ENCODE measurements around the gene TSEN15. TPM values are rescaled to one million over a fixed set of nuclear protein-coding genes. Genes with fewer than 3 reads are reported as not detected.

TSEN15 gene
- total RNA-seq, 1 donor from 2014 or later, result 27.2 TPM

DNA sequence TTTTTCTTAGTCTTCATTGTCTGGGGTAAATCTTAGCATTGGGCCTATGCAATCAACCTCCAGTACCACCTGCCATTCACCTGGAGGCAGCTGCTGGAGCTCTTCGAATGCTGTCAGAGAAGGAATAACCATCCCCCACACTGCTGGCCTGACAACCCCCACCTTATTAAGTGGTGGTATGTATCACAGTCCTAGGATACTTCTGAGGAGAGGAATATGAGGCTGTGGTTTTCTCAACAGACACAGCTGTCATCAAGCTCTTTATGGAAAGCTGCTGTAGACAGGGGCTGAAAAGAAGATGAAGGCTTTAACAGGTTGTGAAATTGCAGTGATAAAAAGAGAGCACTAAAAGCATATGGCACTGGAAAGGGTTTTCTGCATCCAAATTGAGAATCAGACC lies 61.7 kb downstream of the TSEN15 start:
- Histone ChIP-seq H3K27ac (no peak overlapping the region), H3K4me3 (no peak overlapping the region), H3K36me3 (no peaks in the 10 kb centered on the region), H3K9me3 (no peaks in the 10 kb centered on the region), H3K4me1 (no peaks in the 10 kb centered on the region), H3K27me3 (no peaks in the 10 kb centered on the region)
- intact Hi-C loops (cut with DNase I), result no loop called here
- ATAC-seq (no peak), DNase-seq (no peak)
- TF ChIP-seq, protein P1, sequence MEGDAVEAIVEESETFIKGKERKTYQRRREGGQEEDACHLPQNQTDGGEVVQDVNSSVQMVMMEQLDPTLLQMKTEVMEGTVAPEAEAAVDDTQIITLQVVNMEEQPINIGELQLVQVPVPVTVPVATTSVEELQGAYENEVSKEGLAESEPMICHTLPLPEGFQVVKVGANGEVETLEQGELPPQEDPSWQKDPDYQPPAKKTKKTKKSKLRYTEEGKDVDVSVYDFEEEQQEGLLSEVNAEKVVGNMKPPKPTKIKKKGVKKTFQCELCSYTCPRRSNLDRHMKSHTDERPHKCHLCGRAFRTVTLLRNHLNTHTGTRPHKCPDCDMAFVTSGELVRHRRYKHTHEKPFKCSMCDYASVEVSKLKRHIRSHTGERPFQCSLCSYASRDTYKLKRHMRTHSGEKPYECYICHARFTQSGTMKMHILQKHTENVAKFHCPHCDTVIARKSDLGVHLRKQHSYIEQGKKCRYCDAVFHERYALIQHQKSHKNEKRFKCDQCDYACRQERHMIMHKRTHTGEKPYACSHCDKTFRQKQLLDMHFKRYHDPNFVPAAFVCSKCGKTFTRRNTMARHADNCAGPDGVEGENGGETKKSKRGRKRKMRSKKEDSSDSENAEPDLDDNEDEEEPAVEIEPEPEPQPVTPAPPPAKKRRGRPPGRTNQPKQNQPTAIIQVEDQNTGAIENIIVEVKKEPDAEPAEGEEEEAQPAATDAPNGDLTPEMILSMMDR (IDR thresholded peaks at IDR 0.05), result no peak

DNA sequence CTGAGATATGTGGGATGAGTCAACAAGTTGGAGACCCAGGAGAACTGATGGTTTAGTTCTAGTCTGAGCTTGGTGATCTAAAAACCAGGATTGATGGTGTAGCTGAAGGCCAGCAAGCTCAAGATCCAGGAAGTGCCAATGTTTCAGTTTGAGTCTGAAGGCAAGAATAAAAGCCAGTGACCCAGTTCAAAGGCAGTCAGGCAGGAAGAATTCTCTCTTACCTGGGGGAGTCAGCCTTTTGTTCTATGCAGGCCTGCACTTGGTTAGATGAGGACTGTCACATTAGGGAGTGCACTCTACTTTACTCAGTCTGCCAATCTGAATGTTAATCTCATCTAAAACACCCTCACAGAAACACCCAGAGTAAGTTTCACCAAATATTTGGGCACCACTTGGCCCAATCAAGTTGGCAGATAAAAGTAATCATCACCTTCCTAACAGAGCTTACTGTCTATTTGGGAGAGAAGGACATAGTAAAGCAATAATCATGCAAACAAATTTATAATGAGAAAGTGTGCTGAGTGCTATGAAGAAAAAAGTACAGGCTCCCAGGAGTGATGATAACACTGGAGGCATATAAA lies 63.4 kb downstream of the TSEN15 start:
- Histone ChIP-seq H3K9me3 (no peaks in the 10 kb centered on the region), H3K27me3 (no peaks in the 10 kb centered on the region), H3K27ac (no peak overlapping the region), H3K4me1 (no peaks in the 10 kb centered on the region), H3K36me3 (no peaks in the 10 kb centered on the region), H3K4me3 (no peak overlapping the region)
- ATAC-seq (no peak), DNase-seq (no peak)
- intact Hi-C loops (cut with DNase I), result no loop called here
- TF ChIP-seq, protein P1 (IDR thresholded peaks at IDR 0.05), result no peak

GRCh38 chr1:184116287-184116686 lies 64.8 kb downstream of the TSEN15 start:
- H3K4me1 ChIP-seq, result no peaks in the 10 kb centered on the region
- no peaks in the 10 kb centered on the region for H3K9me3 ChIP-seq
- no peak overlapping the region for H3K4me3 ChIP-seq
- no peak overlapping the region for H3K27ac ChIP-seq
- H3K27me3 ChIP-seq, result no peaks in the 10 kb centered on the region
- TF ChIP-seq, protein P1 (IDR thresholded peaks at IDR 0.05), result no peak
- intact Hi-C loops (cut with DNase I), result no loop called here
- ATAC-seq (no peak), DNase-seq (no peak)
- H3K36me3 ChIP-seq, result no peaks in the 10 kb centered on the region

DNA sequence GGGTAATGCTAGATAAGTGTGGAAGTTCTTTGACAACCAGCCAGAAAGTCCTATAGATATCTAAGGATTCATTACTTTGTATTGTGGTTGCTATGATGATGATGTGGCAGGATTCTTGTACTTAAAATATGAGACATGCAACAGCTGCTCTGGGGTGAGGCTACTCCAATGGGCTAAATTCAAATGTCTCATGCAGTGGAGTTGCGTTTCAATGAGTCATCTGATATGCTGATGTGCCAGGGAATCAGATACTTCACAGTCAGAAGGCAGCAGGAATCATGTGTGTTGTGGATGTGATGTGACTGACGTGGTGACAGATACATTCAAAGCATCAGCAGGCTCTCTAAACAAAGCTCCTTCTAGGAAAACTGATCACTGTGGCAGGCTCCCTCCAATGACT lies 66.5 kb downstream of the TSEN15 start:
- Histone ChIP-seq H3K27ac (no peak overlapping the region), H3K9me3 (no peaks in the 10 kb centered on the region), H3K36me3 (no peaks in the 10 kb centered on the region), H3K4me1 (no peaks in the 10 kb centered on the region), H3K4me3 (no peak overlapping the region), H3K27me3 (no peaks in the 10 kb centered on the region)
- intact Hi-C loops (cut with DNase I), result no loop called here
- ATAC-seq, result no peak
- TF ChIP-seq, protein P1 (IDR thresholded peaks at IDR 0.05), result no peak
- no peak for DNase-seq

Other genes starting within 250 kb of the TSEN15 start
- 40.9 TPM for gene RGL1, start 246.6 kb upstream of the TSEN15 start, total RNA-seq
- gene COLGALT2, start 14.0 kb upstream of the TSEN15 start, total RNA-seq, result 7.4 TPM